NAMALWA (cell line): Measurements from ENCODE around the gene SLC25A20.
A peak's percentile ranks its signal among the peaks of the same experiment; 100 is the strongest.
"Not testable (repeated sequence)": the region's sequence is repeated elsewhere in the genome, so short reads cannot be mapped to it uniquely, and the experiment has no call there.

Experiments used
- DNase-seq: peaks from one replicate; pipeline ENCODE4 v3.0.0-alpha.2; 2015; ENCODE audit warnings: low spot score

The SLC25A20 gene

DNA sequence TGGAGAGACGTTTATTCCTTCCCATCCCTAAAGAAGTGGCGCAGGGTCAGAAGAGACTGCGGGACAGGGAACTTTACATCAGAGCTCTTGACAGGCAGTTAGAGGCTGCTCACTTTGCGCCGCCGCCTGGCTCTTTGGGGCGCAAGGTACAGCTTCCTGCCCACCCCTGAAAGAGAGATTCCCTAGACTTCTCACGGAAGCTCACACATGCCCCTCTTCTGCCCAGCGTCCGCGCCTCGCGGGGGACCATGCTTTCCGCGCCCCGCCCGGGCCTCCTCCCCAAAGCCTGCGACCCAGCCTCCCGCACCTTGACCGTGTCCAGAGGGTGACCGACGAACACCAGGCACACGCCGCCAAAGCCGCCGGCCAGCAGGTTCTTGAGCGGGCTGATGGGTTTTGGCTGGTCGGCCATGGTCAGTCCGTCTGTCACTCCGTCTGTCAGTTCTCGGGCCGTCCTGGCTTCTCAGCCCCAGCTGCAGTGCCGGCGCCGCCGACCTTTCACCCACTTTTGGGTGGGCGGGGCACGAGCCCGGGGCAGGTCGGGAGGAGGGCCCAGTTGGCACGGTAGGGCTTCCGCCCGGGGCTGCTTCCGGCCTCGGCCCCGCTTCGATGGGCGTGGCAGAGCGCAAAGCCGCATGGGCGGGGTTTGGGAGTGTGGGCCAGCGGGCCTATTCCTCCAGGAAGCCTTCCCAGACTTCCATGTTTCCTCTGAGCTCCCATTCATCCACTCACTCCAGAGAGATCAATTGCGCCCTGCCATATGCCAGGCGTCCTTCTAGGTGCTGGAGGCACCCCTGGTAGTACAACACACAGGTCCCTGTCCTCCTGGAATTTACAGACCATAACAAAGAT, at the start of gene SLC25A20:
SLC25A20 (minus strand) TSS at position 500 of the 852 bp plus-strand sequence; CDS start at position 412, 88 bp downstream.
- peak; percentile 74 for DNase-seq

- no peak for DNase-seq
Measured at GRCh38 chr3:48945891-48946549, 47.3 kb upstream of the SLC25A20 start.

GRCh38 chr3:48945432-48945831, 46.8 kb upstream of the SLC25A20 start:
- no peak for DNase-seq

DNA sequence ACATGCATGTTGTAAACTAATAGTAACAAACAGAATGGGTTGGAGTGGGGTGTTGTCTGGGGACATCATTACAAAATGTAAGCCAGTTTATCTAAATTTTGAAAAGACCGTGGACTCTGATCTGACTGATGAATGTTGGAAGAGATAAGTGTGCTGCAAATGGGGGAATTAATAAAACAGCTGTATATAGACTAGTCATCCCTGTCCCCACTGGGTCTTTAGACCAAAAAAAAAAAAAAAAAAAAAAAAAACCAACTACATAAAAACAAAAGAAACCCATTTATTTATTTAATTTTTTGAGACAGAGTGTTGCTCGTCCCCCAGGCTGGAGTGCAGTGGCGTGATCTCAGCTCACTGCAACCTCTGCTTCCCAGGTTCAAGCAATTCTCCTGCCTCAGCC, 40.0 kb upstream of the SLC25A20 start:
- DNase-seq = no peak

GRCh38 chr3:48938156-48938555, 39.5 kb upstream of the SLC25A20 start:
- no peak for DNase-seq

GRCh38 chr3:48935530-48935929, 36.8 kb upstream of the SLC25A20 start:
- no peak for DNase-seq

DNA sequence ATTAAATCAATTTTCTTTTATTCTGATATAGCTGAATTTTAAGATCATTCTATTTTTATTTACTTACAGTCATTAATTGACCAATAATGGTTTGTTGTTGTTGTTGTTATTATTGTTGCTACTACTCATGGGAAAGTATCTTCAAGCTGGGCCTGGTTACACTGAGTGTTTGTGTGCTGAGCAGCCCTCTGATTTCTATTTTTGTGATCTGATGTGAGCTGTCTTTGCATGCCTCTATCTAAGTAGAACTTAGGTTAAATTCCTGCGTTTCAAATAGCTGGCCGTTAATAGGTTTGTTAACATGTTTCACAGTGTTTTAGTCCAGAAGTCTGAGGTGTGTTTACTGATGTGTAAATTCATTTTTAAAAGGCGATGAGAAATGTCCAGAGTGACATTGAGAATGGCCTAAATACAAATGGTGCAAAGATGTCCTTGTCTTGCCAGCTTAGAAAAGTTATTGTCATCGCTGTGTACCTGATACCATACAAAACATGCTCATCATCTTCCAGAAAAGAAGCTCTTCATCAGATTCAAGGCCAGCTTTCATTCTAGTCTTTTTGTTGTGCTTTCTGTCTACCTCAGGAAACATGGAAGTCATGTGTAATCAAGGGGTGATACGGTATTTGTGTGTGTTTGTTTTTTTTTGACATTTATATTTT, 35.8 kb upstream of the SLC25A20 start:
- DNase-seq = no peak

GRCh38 chr3:48931944-48932580, 33.4 kb upstream of the SLC25A20 start:
- DNase-seq = no peak

- no peak for DNase-seq
Measured at GRCh38 chr3:48930590-48930989, 31.9 kb upstream of the SLC25A20 start.

DNA sequence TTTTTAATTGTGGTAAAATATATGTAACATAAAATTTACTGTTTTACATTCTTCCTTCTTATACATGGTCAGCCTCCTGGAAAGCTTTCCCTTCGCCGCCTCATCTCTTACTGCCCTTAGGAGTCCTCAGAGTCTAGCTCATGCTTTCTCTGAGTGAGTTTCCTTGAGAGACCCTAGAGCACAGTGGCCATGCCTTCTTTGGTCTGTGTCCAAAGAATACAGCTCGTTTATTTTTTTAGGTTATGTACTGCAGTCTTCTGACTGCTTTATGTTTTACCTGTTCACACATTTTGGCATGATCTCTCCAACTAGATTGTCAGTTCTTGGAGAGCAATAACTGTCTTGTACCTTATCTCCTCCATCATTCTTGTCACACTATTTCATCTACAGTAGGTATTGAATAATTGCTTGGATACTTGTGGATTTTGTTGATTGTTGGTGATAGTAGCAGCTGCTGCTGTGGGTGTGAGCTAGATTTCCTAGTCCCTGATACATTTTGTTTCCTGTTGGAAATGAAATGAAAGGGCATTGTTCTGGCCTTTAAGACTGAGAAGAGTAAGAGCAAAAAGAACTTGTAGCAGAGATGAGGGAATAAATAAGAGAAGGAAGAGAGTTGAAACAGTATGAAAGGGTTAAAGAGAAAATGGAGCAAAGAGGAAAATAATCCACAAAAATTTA, 30.8 kb upstream of the SLC25A20 start:
- DNase-seq = no peak

DNA sequence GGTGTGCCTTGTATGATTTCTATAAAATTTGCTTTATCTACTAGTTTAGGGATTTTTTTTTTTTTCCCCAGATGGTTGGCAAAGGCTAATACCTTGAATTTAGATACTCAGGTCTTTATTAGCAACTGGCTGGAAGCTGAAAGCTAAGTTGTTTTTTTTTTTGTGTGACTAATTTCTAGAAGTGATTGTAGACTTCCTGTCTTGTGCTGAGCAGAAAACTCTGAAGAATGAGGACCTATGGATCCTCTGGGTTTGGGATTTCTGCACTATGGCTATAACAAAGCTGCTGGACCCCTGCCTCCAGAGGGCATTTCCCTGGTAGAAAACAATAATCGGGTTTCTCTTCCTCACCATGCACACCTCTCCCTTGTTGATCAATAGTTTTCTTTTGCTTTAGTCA, 30.0 kb upstream of the SLC25A20 start:
- no peak for DNase-seq

DNA sequence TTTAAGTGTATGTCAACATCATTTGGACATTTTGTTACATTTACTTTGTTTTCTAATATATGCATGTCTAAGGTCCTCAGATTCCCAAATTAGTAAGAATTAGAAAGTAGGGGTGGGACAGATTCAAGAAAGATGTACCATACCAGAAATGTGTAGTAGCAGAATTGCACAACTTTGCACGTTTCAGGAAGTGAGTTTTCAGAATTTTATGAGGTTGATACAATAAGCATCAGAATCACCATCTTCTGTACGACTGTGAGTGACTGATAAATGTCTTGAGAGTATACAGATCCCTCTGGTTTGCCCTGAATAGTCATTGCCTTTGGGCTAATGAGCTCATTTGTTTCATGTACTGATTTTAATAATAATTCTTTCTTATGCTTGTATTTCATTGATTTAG, 29.2 kb upstream of the SLC25A20 start:
- no peak for DNase-seq

- DNase-seq = no peak
Measured at GRCh38 chr3:48926425-48927392, 28.0 kb upstream of the SLC25A20 start.

- DNase-seq = peak; percentile 71
Measured at GRCh38 chr3:48919215-48920138, 20.8 kb upstream of the SLC25A20 start.

DNA sequence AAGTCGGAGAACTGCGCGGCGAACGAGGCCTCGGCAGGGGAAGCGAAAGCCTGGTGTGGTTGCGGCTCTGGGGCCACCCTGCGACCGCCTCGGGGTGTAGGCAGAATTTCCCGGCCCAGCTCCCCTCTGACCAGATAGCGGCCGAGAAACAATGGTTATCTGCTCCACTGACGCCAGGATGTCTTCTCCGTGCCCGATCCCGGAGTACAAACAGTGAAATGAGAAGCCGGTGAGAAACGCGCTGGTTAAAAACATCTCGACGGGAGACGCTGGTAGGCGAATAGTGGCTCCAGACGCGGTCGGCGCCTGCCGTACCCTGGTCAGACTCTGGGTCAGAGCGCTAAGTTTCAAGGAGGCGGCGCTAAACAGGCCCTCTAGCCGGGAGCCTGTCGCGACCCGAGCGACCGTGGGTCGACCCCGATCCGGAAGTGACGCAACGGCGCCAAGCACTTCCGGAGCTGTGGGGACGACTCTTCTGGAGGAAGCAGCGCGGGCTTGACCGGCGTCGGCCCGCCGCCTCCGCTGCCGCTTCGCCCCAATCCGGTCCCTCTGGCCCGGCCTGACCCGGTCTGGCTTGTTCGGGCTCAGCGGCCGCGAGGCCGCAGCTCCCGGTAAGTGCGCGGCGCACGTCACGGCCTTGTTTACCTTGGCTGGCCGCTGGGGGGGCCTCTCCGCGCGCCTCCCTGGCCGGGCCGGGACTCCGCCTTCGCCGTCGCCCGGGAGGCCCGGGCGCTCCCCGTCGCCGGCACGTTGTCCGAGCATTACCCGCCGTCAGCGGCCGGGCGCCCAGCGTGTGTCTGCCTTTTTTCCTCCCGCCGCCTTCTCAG, 19.9 kb upstream of the SLC25A20 start, which contains the start of gene ARIH2:
ARIH2 (plus strand) TSS at position 455 of the 827 bp plus-strand sequence. CDS start 8,717 bp downstream, outside the sequence.
- DNase-seq = peak; percentile 87

GRCh38 chr3:48915296-48915695, 16.6 kb upstream of the SLC25A20 start:
- DNase-seq = no peak

DNA sequence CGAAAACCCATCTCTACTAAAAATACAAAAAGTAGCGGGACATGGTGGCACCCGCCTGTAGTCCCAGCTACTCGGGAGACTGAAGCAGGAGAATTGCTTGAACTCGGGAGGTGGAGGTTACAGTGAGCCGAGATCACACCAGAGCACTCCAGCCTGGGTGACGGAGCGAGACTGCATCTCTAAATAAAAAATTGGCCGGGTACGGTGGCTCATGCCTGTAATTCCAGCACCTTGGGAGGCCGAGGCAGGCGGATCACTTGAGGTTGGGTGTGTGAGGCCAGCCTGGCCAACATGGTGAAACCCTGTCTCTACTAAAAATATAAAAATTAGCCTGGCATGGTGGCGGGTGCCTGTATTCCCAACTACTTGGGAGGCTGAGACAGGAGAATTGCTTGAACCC, 8.3 kb upstream of the SLC25A20 start:
- DNase-seq = not testable (repeated sequence)

- DNase-seq = no peak
Measured at GRCh38 chr3:48899273-48899672, 591 bp upstream of the SLC25A20 start.
